Measurements from ENCODE around the gene ATF6. TPM values are rescaled to one million over a fixed set of nuclear protein-coding genes. Genes with fewer than 3 reads are reported as not detected.

Gene ATF6
- total RNA-seq, 2 experiments from 2014 or later, result 10.2 to 13.9 TPM

GRCh38 chr1:161929137-161929536 is 163.0 kb downstream of the ATF6 start:
- CTCF ChIA-PET (ENCODE audit: unreplicated experiment), result no interaction called here

GRCh38 chr1:161930064-161930463 is 163.9 kb downstream of the ATF6 start:
- Histone ChIP-seq H3K79me2 (ENCODE audit: insufficient read depth, low read depth, low read length) (no peaks in the 10 kb centered on the region), H3K4me1 (ENCODE audit: insufficient read depth, low read length, poor library complexity, severe bottlenecking) (no peaks in the 10 kb centered on the region), H3K9me3 (ENCODE audit: low read length) (no peaks in the 10 kb centered on the region), H3K4me2 (ENCODE audit: low read length) (no peak overlapping the region), H4K20me1 (ENCODE audit: insufficient read depth, low read length) (no peaks in the 10 kb centered on the region), H2AFZ (ENCODE audit: low read length) (no peak overlapping the region), H3K4me3 (ENCODE audit: low read depth, low read length, poor library complexity, severe bottlenecking) (no peak overlapping the region), H3K9me2 (ENCODE audit: insufficient read depth, low read length) (no peaks in the 10 kb centered on the region), H3K36me3 (ENCODE audit: insufficient read depth, low read length) (no peaks in the 10 kb centered on the region), H3K27ac (ENCODE audit: low read depth, low read length, poor library complexity, severe bottlenecking) (no peak overlapping the region)
- intact Hi-C loops (cut with micrococcal nuclease; ENCODE audit: unreplicated experiment), result no loop called here
- ChIA-PET CTCF (ENCODE audit: unreplicated experiment) (no interaction called here), POLR2A (interaction anchor here (0.8 to 1.3 kb wide), 3 partner anchors 15 to 28 kb away, joined by 3 to 6 read pairs (median 4); no protein-coding TSS in a partner anchor)
- DNase-seq (ENCODE audit: low spot score), result no peak
- no peak for TF ChIP-seq EZH2phosphoT487 (IDR thresholded peaks at IDR 0.05; ENCODE audit: borderline replicate concordance, low read depth, low read length)
- TF ChIP-seq CTCF (conservative IDR thresholded peaks at IDR 0.05; ENCODE audit: low read length), result no peak
- no TSS peak for BruUV-seq (replicated peaks)

More at GRCh38 chr1:161929137-161929536, 163.0 kb downstream of the ATF6 start:
- Histone ChIP-seq H3K36me3 (ENCODE audit: insufficient read depth, low read length) (no peaks in the 10 kb centered on the region), H3K4me1 (ENCODE audit: insufficient read depth, low read length, poor library complexity, severe bottlenecking) (no peaks in the 10 kb centered on the region), H2AFZ (ENCODE audit: low read length) (no peak overlapping the region), H3K9me2 (ENCODE audit: insufficient read depth, low read length) (no peaks in the 10 kb centered on the region), H3K27ac (ENCODE audit: low read depth, low read length, poor library complexity, severe bottlenecking) (no peak overlapping the region), H3K4me3 (ENCODE audit: low read depth, low read length, poor library complexity, severe bottlenecking) (no peak overlapping the region), H3K4me2 (ENCODE audit: low read length) (no peak overlapping the region), H3K9me3 (ENCODE audit: low read length) (no peaks in the 10 kb centered on the region), H3K79me2 (ENCODE audit: insufficient read depth, low read depth, low read length) (no peaks in the 10 kb centered on the region), H4K20me1 (ENCODE audit: insufficient read depth, low read length) (no peaks in the 10 kb centered on the region)
- TF ChIP-seq CTCF (conservative IDR thresholded peaks at IDR 0.05; ENCODE audit: low read length) (no peak), EZH2phosphoT487 (IDR thresholded peaks at IDR 0.05; ENCODE audit: borderline replicate concordance, low read depth, low read length) (no peak)
- DNase-seq (ENCODE audit: low spot score), result no peak
- intact Hi-C loops (cut with micrococcal nuclease; ENCODE audit: unreplicated experiment), result no loop called here
- POLR2A ChIA-PET, result no interaction called here
- BruUV-seq (replicated peaks), result no TSS peak

- BruUV-seq (replicated peaks), result no TSS peak
- no peak overlapping the region for H3K4me3 ChIP-seq (ENCODE audit: low read depth, low read length, poor library complexity, severe bottlenecking)
- intact Hi-C loops (cut with micrococcal nuclease; ENCODE audit: unreplicated experiment), result no loop called here
- no peaks in the 10 kb centered on the region for H3K79me2 ChIP-seq (ENCODE audit: insufficient read depth, low read depth, low read length)
- ChIA-PET POLR2A (interaction anchor here (0.9 to 1.0 kb wide), 2 partner anchors 13 to 48 kb away, joined by 3 read pairs; no protein-coding TSS in a partner anchor), CTCF (ENCODE audit: unreplicated experiment) (no interaction called here)
- no peak for TF ChIP-seq EZH2phosphoT487 (IDR thresholded peaks at IDR 0.05; ENCODE audit: borderline replicate concordance, low read depth, low read length)
- TF ChIP-seq CTCF (conservative IDR thresholded peaks at IDR 0.05; ENCODE audit: low read length), result no peak
- no peak overlapping the region for H3K4me2 ChIP-seq (ENCODE audit: low read length)
- no peaks in the 10 kb centered on the region for H3K4me1 ChIP-seq (ENCODE audit: insufficient read depth, low read length, poor library complexity, severe bottlenecking)
- no peak for DNase-seq (ENCODE audit: low spot score)
- no peaks in the 10 kb centered on the region for H3K9me3 ChIP-seq (ENCODE audit: low read length)
- H3K27ac ChIP-seq (ENCODE audit: low read depth, low read length, poor library complexity, severe bottlenecking), result no peak overlapping the region
- no peaks in the 10 kb centered on the region for H4K20me1 ChIP-seq (ENCODE audit: insufficient read depth, low read length)
- no peaks in the 10 kb centered on the region for H3K9me2 ChIP-seq (ENCODE audit: insufficient read depth, low read length)
- no peak overlapping the region for H2AFZ ChIP-seq (ENCODE audit: low read length)
- H3K36me3 ChIP-seq (ENCODE audit: insufficient read depth, low read length), result no peaks in the 10 kb centered on the region
Observed at GRCh38 chr1:161932668-161933067, 166.5 kb downstream of the ATF6 start.
